Stimulated activated CD8-positive, alpha-beta memory T cell treated with anti-CD3 and anti-CD28 coated beads, Interleukin-15, amount 100 ng/mL, for 48 hours (primary cell): ENCODE results near the gene ATXN7L1.

Source experiments
- DNase-seq, 2 donors: peaks; one replicate each; pipeline ENCODE4 v3.0.0-alpha.2; 2020; ENCODE audit warnings: low read depth in 2 of 2

Gene ATXN7L1

DNA sequence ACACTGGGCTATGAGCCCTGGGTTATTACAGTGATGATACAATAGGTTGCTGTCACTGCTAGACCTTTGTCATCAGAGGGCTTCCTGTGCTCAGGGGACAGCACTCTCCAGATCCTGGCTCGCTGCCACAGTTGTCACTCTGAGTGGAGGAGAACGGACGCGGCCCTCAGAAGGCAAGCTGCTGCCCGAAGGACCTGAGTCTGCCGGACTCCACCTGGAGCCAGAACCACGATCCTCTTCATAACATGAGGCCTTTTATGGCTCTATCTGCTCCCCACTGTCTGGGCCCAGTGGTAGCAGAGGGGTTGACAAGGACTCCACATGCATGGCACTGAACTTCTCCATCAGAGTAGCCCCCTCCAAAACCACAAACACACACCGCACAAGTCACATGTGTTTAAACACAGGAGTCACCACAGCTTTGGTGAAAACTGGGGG, 200.4 kb downstream of the ATXN7L1 start:
- DNase-seq: peak; percentile 34 to 38

DNA sequence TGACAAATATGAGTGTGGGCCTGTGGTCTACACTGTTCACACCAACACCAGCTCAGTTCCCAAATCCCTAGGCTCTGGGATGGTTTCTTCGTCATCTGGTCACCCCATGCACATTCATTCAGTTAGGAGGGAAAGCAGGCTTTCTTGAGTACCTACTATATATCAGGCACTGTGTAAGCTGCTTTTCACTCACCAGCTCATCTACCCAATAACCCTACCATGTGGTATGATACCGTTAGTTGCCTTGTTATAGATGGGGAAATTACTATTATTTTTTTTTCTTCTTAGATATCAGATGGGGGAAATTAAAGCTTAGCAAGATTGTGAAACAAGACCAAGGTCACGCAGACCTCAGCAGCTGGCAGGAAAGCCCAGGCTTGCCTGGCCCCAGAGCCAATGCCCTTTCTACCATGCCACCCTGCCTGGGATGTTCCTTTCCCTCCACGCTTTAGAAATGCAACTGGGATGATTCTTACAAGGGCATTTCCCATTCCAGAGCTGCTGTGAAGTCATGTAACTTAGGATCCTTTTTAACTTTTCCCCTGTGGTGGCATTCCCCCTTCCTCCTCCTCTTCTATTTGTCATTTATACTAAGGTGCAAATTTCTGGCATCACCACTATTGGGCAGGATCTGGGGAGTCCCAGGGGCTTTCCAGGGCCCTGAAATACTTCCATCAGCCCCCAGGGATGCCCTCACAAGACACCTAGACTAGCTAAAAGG, 202.0 kb downstream of the ATXN7L1 start:
- no peak for DNase-seq

DNA sequence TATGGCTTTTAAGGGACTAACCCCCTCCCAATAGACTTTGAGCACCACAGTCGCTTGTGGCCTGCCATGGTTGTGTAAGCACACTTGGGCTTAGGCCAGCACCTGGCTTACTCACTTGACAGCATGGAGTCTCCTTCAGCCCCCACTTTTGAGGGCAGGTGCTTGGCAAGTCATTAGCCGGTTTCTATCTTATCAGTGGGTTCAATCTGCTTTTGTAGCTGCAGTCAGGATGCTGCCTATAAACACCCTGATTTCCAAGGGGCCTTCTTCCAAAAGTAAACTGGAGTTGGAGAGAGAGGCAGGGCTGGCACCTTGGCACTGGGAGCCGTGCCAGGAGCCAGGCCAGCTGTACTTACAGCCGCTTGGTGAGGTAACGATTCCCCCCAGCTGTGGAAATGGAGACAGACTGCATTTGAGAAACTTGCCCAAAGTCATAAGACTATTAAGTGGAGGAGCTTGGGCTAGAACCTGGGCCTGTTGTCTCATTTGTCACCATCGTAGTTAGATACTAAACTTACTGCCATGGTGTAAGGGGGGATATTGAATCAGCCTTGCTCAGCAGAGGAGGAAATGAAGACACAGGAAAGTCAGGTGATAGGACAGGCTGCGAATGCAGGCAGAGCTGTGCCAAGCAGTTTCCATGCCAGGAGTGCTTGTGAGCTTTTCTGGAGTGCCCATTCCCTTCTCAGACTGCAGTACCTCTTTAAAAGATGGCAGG, 202.9 kb downstream of the ATXN7L1 start:
- no peak for DNase-seq

DNA sequence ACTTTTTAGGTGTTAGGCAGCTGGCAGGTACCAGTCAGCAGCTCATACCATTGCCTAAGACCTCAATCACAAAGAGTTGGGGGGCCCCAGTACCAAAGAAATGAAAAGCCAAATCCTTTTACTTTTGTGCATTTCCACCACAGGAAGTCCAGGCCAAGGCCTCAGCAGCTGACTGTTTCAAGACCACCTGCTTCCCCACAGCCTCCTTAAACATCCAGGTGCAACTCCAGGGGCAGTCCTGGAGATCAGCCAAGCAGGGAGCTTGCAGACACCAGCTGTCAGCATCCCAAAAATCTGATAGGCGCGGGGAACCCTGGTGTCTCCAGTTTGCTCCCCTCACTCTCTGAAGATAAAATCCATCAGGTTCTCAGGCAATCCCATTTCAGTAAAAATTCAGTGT, 203.6 kb downstream of the ATXN7L1 start:
- DNase-seq: no peak

DNA sequence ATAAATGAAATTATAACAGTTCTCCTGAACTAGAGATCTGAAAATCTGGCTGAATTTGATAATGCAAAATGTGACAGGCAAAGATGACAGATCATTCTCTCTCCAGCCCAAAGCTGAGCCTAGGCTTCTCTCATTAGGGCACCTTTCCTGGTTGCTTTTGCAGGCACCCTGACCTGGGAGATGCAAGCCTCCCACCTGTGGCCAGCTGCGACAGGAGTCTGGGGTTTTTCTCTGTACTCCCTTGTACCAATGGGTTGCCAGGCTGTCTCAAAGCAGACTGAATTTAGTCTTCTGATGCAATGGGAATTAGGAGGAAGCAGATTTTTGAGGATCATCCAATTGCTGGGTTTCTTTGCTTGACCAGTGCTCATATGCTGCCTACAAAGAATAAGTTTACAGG, 210.1 kb downstream of the ATXN7L1 start:
- no peak for DNase-seq

DNA sequence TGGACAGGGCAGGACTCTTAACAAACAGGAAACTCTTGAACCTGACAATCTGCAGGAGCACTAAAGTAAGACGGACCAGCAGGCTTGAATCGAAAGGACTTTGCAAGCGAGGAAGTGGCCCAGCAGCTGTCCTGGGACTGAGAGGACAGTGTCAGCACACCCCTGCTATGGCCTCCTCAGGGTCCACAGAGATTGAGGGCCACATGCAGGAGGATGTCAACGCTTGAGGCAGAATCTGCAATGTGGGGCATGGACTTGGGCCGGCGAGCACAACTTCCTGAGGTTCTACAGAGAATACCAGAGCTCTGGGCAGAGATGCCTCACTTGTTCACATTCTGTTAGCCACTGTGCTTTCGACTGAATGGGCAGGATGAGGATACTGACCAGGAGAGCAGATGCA, 210.7 kb downstream of the ATXN7L1 start:
- DNase-seq: no peak

DNA sequence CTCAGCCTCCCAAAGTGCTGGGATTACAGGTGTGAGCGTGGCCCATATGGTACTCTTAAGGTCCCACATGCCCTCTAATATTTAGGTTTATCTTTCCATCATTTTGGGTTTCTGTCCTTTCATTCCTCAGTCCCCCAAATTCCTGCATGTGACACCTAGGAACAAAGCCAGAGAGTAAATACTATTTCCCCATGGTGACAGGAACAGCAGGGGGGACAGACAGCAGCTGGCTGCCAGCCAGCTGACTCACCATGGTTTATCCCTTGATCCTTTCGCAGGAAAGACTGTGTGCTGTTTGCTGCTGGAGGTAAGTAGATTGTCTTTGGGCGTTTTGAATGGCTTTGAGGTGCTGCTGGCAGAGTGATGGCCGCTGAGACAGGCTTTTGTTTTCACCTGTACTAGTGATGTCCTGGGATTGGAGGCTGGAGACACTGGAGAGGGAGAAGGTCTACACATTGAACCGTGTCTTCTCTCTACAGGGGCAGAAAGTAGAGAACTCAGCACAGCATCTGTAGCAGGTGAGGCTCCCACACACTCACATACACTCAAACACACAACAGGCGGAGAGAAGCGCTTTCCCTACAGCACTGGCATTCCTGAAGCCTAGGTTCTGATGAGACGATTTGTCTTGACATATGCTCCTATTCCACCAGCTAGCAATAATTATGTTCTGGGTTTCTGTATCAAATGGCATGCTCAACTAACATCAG, 211.4 kb downstream of the ATXN7L1 start:
- no peak for DNase-seq

DNA sequence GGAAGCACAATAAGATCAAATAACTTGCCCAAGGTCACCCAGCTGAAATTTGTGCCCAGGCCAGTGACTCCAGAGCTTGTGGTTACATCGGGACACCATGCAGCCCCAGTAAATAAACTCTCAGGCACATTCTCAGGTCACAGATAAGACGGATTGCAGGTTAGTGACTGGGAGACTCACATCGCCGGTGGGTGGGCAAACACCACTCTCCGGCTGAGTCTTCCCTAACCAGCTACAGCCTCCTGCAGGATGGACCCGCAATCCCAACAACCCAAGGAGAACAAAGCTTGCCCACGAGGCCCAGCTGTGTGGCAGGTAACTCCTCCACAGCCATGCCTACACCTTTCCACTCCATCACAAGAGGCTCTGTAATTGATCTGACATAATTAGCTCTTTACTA, 213.4 kb downstream of the ATXN7L1 start:
- no peak for DNase-seq

DNA sequence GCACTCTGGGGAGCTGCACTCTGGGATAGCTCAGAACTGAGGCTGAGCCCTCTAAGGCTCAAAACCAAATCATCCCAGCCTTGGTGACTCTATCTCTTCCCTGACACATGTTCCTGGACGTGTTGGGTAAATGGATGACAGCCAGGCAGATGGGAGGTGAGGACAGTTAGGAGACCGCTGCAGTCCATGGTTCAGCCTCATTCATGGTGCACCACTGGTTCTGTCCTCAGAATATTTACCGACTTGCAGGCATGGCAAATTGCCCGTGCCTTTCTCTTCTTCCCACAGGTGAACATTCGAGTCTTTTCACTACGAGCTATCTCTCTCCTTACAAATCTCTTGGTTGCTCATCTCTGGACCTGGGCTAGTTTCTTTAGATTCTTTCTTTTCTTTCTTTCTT, 214.8 kb downstream of the ATXN7L1 start:
- no peak for DNase-seq

DNA sequence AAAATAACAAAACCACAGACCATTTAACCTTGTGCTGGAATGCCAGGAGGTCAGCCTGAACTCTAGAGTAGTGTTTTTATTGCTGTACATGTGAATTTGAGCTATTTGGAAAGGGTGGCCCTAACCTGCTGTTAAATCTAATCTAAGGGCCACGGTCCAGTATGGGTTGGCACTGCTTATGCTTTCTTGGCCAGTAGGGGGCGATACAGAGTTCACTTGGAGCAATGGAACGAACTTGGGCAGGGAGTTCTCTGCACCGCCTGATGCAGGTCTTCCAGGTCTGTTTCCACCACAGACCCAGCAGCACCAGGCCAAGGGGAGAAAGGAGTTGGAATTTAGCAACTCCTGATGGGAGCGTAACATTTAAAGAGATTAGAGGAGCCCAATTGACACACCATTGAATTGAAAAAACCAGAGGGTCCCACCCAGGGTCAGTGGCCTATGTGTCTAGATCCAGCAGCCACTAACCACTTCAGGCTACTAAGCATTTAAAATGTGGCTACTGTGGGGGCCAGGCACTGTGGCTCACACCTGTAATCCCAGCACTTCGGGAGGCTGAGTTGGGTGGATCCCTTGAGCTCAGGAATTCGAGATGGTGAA, 219.4 kb downstream of the ATXN7L1 start:
- peak; percentile 35 to 43 for DNase-seq

DNA sequence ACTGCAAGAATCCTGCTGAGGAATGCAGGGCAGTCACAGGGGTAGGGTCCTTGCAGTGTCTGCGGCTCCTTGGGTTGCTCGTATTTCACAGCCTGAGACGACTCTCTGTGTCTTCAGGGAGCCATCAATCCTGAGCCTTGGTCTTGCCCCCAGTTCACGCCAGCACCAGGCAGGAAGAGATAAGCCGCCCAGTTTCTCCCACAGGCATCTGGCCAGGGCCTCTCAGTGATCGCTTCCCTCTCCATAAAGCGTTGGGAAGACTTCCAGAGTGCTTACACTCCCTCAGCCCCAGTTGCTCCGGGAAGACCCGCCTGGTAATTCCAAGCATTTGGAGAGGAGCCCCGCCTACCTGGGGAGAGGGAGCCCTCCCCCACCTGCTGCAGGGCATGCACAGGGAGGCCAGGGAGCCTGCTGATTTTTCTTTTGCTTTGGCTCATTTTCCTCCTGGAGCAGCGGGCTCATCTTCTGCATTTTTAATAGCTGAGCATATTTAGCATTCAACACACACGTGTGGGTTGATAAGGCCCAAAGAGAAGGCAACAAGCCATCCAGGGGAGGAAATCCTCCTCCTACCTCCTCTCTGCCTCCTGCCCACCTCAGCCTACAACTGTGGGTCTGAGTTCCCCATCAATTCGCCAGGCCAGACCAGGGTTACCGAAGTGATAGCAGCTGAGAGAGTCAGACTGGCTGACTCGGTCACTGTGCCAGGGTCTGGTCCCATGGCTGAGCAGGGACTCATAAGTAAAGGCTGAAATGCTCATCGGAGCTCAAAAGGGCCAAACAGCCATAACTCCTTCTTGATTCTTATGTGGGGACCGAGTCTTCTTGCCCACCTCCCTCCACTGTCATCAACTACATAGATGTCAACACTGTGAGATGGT, 220.7 kb downstream of the ATXN7L1 start:
- DNase-seq: no peak

DNA sequence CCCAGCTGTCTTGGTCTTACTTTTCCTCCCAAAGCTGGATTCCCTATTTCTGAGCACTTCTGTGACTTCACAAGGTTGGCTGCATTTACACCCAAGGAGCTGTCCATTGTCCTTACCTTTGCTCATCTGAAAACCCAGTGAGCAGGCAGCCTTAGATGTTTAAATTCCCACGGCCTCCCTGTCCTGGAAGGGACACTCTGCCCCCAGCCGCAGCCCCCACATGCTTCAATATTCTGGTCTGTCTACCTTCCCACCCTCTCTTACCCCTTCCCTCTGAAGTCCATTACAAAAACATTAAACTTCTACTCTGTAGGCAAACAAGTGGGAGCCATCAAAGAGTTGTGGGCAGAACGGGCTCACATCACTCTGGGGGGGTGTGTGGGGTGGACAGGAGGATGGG, 221.3 kb downstream of the ATXN7L1 start:
- DNase-seq: no peak

DNA sequence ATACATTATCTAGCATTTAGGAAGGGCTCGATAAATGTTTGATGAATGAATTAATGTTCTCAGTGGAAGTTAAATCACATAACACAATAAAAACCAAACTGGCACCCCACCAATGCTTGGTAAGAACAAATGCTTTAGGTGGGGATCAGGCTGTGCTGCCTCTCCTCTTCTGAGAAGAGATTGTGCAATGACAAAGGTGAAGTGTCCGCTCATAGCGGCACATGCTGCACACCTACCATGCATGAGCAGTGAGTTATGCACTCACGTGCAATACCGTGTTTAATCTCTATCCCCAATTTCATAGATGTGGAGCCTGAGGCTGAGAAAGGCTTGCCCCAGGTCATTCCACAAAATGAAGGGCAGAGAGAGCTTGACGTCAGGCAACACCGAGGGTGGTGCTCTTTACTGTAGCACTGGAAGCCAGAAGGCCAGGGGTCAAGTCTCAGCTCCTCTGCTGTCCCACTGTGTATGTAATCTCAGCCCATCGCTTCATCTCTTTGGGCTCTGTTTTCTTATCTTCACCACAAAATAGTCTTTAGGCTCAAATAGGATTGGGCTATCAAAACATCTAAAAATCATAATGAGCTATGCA, 222.2 kb downstream of the ATXN7L1 start:
- no peak for DNase-seq

DNA sequence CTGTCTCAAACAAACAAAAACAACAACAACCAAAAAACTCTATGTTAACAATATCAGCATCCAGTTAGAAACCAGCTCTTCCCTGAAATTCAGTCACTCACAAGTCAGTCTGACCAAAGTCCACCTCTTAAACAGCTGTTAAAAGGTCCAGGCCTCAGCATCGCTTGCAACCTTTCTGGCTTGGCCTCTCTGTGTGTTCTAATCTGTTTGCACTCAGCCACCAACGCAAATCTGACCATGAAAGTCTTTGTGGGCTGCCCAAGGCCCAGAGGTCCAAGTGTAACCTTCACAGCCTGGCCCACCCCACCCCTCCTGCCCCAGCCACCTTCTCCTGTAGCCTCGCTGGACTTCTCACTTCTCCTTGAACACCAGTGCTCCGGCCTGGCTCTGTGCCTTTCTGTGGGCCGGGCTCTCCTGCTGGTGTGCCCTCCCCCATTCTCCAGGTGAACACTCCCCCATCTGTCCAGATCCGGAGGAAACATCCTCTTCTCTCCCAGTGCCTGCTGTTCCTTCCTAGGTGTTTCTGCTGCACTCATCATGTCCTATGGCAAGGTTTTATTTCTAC, 222.9 kb downstream of the ATXN7L1 start:
- DNase-seq: no peak

DNA sequence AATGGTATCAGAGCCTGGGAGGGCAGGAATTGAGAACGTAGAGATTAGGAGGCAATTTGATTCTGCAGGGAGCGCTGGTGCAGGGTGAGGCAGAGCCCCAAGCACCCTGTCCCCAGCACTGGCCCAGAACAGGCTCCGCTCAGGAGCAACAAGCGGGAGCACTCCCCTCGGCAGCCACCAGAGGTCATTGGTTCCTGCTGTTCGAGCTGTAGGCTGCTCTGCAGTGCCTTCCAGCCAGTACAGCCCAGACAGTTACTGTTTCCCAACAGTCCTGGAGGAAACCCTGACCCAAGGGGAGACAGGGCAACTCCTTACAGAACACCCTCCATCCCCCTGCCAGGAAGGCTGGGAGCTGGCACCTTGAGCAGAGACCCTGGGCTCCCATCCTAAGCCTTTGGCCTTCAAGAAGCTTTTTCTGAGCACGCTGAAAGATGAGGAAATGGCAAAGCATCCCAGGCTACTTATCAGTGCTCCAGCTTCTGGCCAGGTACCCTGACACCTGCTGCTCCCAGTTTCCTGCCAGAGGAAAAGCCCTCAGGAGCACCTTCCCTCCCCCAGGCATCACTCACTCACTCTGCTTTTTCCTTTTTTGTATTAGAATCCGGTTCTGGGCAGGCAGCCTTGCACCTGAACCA, 223.9 kb downstream of the ATXN7L1 start:
- DNase-seq: peak; percentile 34 to 43

DNA sequence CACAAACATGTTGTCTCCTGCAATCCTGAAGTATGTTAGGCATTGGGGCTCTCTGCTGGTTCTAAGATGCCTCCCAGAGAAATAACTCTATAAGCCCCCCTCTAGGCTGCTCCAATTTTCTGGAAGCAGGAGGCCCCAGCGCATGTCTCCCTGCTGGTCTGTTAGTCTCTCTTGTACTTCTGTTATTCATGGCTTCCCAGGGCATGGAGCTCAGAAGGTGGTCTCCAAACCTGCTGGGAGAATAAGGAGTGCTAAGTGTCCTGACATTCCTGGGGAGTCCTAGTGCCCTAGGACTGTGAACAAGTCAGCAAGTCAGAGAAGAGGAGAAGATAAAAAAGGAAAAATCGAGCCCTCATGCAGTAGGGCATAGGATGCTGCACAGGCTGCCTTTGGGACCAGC, 224.6 kb downstream of the ATXN7L1 start:
- DNase-seq: no peak

DNA sequence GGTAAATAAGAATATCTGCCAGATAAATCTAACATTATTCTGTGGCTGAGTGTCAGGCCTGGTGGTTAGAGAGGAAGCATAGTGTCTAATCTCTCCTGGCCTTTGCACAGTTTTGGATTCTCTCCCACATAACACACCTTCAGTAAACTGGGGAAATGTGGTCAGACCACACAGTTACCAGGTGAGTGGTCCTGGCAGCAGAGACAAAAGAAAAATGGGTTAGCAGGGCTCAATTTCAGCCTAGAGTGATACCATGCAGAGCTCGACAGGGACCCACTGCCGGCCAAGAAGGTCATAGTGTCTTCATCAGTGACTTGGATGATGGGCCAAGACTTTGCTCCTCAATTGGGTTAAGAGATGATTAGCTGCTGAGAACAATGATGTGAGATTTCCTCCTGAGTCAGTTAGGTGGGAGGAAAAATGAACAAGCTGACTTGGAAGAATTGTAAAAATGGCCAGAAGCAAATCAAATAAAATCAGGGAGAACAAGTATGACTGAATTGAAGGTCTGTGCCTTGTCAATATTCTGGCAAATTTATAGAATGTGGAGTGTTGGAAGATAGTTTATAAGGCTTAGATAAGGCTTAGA, 225.9 kb downstream of the ATXN7L1 start:
- DNase-seq: no peak

DNA sequence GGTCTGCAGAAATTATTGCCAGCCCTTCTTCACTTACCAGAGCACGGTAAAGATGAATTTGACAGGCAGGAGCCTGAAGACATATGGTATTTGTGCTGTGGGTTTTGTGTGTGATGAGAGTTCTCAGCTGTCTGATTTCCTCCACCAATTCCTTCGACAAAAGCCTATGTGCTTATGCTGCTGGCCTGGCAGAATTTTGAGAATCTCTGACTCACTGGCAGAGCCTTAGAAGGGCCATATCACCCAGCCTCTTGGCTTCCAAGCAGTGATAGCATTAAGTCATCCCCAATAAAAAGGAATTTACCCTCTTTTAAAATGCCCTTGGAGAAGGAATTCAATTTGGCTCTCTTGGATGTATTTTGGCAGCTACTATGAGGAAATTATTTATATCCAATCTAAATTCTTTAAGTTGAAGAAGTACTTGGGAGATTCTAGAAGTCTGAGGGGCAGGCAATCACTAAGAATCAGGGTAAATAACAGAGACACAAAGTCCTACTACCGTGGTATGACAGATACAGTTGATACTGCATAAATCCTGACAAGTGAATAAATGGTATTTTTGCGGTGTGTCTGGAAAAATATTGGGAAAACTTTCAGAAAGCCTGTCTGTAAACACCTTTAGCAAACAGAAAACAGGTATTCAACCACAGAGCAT, 226.5 kb downstream of the ATXN7L1 start:
- DNase-seq: no peak
